GM19455 (cell line): ENCODE measurements around the gene VPS39.

Source experiments
- ATAC-seq: cut with Tn5 transposase; IDR thresholded peaks from one replicate; pipeline ENCODE4 v1.9.1; 2021; ENCODE audit not compliant: unreplicated experiment

The VPS39 gene

GRCh38 chr15:42146551-42147430 is 61.3 kb downstream of the VPS39 start:
- no peak for ATAC-seq

DNA sequence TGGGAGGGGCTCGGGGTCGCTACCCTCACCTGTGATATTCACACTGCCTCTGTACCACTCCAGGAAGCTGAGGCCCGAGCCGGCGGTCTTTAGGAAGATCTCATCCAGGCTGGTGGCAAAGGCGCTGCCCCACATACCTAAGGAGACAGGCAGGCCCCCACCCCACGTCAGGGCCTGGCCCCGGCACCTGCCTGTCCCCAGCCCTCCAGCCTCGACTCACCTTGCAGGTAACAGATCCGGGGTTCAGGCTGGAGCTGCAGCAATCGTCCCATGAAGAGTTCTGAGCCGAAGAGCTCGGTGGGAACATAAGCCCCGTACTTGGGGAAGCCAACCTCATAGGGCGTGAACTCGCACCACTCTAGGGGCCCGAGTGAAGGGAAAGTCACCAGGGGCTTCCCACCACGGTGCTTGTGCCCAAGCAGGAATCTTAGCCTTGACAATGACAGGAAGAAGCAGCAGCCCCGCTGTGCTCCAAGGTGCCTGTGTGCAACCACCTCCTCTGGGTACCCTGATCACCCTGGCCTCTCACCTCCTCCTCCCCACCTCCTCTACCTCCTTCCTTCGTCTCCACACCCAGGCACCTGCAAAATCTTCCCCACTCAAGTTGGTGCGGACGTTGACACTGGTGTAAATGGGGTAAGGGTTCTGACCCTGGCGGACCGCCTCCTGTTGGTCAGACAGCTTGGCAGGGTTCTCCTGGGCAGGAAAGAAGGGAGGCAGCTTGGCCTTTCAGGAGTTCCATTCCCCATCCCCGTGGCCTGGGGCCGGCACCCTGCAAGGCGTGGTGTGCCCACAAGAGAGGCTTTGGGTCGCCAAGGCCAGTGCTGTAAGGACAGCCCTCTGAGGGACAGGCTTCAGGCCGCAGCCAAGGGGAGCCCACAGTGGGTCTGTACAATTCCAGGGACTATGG is 62.3 kb downstream of the VPS39 start:
- ATAC-seq, result no peak

DNA sequence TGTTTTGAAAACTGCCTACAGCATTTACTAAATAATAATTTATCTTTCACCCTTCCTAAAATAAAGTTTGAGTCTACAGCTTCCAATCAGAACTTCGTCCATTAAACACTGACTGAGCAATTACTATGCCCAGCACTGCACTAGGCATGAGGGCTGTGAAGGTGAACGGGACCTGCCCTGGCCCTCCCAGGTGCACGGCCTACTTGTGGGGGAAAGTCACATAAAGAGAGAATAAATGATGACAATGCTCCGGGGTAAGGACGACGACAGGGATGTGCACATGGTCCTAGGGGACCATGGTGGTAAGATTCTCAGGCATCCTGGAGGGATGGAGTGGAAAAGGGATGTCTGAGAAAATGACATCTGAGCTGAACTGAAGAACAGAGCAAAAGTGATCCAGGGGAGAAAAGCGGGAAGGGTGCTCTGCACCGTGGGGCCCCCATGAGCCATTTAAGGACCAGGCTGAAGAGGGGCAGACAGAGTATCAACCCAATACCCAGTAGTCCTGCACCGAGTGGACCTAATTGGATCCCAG is 63.2 kb downstream of the VPS39 start:
- ATAC-seq, result no peak

GRCh38 chr15:42143866-42144625 is 64.1 kb downstream of the VPS39 start:
- no peak for ATAC-seq

GRCh38 chr15:42143356-42143755 is 64.7 kb downstream of the VPS39 start:
- no peak for ATAC-seq

- ATAC-seq, result no peak
Observed at GRCh38 chr15:42141795-42142667, 66.1 kb downstream of the VPS39 start.

GRCh38 chr15:42141246-42141645 is 66.9 kb downstream of the VPS39 start:
- ATAC-seq, result no peak

DNA sequence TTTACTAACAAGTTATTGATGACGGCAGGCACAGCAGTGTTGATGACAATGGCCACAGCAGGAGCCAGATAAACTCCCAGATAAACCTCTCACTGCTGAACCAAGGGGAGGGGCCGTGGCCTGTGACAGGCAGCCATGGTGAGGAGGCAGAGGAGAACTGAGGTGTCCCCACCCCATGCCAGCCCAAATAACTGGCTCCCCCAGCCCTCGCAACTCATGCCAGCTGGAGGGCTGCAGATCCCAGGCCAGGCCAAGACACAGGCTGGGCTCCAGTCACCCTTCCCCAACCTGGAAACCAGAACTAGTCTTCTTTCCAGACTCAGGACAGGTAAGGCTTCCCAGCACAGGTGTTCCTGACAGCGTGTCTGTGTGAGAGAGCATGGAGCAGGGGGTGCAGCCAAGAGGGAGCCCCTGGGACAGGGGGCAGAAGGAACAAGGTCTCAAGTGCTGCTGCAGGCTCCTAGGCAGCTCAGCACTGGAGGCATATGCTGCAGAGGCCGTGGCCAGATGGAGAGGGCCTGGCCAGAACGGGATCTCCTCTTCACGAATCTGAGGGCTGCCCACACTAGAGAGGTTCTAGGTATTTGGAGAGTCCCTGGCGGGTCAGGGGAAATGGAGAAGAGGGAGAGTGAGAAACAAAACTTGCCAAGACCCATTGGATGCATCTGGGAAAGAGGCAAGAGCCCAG is 67.6 kb downstream of the VPS39 start:
- no peak for ATAC-seq

DNA sequence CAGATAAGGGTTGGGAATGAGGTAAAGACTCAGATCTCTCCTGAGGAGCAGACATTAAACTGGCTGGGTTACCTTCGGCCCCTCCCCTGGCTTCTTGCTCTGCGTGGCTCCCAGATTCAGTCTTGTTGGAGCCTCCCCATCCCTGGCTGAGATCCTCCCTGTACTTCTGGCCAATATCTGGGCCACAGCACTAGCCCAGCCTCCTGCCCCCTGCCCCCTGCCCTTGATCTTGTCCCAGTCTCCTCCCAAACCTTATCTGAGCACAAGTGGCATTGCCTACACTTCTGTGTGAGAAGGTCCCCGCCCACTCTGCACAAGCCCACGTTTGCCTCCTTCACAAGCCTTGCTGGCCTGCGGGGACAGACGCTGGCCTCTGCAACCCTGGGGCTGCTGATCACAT is 68.5 kb downstream of the VPS39 start:
- ATAC-seq, result no peak

GRCh38 chr15:42138968-42139386 is 69.1 kb downstream of the VPS39 start:
- no peak for ATAC-seq

DNA sequence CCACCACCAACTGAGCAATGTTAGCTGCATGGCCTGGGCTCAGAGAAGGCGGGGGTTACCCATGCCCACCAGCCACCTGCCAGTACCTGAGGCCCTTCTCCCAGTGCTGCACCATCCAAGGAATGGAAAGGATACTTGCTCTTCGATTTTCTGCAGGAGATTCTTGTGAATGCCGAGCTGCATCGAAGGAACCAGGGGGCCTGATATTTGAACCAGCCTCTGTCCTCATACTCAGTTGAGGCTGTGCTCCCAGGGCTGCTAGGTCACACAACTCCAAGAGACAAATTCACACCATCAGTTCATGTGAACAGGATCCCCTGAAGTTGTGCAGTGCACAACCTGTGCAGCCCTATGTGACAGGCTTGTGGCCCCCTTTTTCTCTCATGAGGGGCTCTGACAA is 69.7 kb downstream of the VPS39 start:
- ATAC-seq, result no peak

DNA sequence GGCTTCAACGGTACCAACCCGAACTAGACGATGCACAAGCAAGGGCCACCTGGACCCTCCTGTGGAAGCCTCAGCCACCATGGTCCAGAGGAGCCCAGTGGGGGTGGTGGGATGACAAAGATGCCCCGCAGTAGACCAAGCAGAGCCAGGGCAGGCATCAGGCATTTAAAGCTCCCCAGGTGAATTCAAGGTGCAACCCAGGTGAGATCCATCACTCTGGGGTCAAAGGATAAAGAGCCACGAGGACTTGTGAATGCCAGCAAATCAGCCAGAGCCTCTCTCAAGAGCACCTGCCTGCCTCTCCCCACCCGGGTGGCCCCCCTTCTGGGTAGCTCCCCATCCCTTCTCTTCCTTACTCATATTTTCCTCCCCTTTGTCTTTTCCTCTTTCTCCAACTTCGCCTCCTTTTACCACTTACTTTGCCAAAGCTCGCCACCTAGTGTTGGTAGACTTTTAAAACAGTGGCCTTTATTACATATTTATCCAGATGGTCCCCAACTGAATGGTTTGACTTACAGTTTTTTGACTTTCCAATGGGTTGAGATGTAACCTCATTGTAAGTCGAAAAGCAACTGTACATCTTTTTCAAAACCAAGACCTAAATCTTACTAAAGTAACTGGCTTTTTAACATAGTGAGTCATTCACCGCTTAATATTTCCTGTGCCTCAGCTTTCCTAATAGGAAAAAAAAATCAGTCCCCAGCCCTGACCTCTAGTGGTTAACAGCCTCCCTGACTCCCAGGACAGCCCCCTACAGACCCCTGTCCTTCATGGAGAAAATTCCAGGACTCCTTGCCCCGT is 70.4 kb downstream of the VPS39 start:
- no peak for ATAC-seq

- ATAC-seq, result no peak
Observed at GRCh38 chr15:42136513-42136912, 71.6 kb downstream of the VPS39 start.

DNA sequence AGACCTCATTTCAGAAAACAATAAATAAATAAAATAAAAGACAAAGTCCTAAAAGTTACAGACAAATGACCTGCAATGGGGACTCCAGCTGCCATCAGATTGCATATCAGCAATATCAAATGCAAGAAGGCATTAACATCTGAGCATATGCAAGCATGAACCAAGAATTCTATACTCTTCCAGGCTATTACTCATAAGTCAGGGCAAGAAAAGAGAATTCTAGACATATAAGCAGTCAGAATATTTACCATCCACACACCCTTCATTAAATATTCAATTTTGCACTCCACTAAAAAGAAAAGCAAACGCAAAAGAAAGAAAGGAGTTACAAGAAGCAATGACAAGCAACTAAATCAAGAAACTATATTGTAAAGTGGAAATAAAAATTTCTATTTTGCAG is 72.8 kb downstream of the VPS39 start:
- ATAC-seq, result no peak

DNA sequence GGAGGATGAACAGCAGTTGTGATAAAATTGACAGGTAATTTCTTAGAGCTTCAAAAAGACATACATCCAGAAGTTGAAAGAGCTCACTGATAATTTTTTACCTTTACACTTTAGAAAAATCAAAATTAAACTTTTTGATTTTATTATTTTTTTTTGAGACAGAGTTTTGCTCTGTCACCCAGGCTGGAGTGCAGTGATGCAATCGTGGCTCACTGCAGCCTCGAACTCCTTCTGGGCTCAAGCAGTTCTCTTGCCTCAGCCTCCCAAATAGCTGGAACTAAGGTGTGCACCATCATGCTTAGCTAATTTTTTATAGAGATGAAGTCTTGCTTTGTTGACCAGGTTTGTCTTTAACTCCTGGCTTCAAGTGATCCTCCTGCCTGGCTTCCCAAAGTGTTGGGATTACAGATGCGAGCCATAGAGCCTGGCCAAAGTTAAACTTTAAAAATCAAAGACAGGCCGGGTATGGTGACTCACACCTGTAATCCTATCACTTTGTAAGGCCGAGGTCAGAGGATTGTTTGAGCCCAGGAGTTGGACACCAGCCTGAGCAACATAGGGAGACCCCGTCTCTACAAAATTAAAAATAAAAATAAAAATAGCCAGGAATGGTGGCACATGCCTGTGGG is 73.4 kb downstream of the VPS39 start:
- no peak for ATAC-seq

- ATAC-seq, result no peak
Observed at GRCh38 chr15:42133886-42134502, 74.1 kb downstream of the VPS39 start.

GRCh38 chr15:42133356-42133755 is 74.7 kb downstream of the VPS39 start:
- no peak for ATAC-seq
